Hindlimb muscle (tissue), 1 donor: Measurements from ENCODE around the gene AXL. TPM values are rescaled to one million over a fixed set of nuclear protein-coding genes. Genes with fewer than 3 reads are reported as not detected.
"Not testable (repeated sequence)": the region's sequence is repeated elsewhere in the genome, so short reads cannot be mapped to it uniquely, and the experiment has no call there.

Experiments
- DNase-seq: peaks from one replicate; pipeline ENCODE4 v3.0.0-alpha.2; 2013
- polyA plus RNA-seq: library from polyadenylated mRNA; unstranded; fragments of 120-200 nt; gene quantifications from one replicate; pipeline ENCODE4 v1.2.1, GENCODE V29; 2013; ENCODE audit not compliant: insufficient read length

AXL gene
- 27.2 TPM for polyA plus RNA-seq

- DNase-seq: peak; percentile 83
Measured at GRCh38 chr19:41218615-41219507, at the start of gene AXL. Gene AXL, plus strand, starts transcription at chr19:41219223. Its CDS starts 170 bp downstream, at chr19:41219393.

- DNase-seq: no peak
Measured at GRCh38 chr19:41172297-41173164, 46.5 kb upstream of the AXL start.

DNA sequence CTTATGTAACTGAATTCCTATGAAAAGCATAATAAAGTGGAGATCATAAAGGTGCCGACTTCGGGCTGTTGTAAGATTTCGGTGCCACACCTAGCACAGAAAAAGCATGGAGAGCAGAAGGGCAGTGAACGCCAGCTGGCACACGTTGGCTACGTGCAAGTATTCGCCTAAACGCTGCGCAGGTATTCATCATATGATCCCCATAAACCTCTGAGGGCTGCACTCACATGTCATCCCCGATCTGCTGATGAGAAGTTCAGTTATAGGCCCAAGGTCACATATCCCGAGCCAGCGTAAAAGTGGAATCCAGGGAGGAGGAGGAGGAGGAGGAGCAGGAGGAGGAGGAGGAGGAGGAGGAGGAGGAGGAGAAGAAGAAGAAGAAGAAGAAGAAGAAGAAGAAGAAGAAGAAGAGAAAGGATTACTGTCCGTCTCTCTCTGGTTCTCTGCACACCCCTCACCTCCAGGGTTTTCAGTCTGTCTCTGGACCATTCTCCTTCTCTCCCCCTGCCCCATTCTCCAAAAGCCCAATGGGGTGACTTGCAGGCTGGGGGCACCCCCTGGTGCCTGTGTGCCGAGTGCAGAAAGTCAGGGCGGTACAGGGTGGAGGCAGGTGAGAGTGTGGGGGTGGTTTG, 44.6 kb upstream of the AXL start:
- no peak for DNase-seq

DNA sequence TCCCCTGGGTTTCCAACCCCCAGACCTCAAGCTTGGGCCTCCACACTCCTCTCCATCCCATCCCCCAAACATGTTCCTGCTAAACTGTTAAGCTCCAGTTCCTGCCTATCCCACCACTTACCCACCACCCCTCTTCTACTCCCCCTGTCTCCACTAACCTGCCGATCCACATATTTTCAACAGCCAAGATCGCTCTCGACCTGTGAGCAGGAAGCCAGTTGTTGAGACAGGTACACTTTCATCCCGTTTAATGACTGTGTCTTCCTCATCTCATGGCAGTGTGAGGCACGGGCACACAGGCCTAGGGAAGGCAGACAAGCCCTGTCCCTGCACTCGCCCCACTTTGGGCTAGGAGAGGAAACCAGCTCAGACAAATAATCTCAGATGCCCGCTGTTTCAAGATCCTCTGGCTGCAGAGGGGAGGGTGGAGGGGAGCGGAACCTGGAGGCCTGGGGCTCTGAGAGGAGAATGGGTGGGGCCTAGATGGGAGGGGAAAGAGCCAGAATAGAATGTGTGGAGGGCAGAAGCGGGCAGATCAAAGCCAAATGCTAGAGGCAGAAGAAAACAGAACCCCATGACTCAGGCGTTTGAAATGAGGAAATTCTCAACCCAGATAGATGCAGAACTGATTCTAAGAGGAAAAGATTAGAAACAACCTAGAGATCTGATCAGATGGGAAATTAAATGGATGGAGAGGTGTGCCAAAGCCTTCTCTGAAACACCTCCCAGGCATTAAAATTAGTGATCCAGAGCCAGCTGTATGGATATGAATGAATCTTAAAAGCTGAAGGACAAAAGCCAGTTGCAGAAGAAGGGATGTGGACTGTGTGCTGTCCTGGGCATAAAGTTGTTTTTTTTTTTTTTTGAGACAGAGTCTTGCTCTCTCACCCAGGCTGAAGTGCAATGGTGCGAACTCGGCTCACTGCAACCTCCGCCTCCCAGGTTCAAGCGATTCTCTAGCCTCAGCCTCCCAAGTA, 42.9 kb upstream of the AXL start:
- no peak for DNase-seq

DNA sequence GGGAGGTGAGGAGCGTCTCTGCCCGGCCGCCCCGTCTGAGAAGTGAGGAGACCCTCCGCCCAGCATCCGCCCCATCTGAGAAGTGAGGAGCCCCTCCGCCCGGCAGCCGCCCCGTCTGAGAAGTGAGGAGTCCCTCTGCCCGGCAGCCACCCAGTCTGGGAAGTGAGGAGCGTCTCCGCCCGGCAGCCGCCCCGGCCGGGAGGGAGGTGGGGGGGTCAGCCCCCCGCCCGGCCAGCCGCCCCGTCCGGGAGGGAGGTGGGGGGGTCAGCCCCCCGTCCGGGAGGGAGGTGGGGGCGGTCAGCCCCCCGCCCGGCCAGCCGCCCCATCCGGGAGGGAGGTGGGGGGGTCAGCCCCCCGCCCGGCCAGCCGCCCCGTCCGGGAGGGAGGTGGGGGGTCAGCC, 38.9 kb upstream of the AXL start:
- DNase-seq: not testable (repeated sequence)

DNA sequence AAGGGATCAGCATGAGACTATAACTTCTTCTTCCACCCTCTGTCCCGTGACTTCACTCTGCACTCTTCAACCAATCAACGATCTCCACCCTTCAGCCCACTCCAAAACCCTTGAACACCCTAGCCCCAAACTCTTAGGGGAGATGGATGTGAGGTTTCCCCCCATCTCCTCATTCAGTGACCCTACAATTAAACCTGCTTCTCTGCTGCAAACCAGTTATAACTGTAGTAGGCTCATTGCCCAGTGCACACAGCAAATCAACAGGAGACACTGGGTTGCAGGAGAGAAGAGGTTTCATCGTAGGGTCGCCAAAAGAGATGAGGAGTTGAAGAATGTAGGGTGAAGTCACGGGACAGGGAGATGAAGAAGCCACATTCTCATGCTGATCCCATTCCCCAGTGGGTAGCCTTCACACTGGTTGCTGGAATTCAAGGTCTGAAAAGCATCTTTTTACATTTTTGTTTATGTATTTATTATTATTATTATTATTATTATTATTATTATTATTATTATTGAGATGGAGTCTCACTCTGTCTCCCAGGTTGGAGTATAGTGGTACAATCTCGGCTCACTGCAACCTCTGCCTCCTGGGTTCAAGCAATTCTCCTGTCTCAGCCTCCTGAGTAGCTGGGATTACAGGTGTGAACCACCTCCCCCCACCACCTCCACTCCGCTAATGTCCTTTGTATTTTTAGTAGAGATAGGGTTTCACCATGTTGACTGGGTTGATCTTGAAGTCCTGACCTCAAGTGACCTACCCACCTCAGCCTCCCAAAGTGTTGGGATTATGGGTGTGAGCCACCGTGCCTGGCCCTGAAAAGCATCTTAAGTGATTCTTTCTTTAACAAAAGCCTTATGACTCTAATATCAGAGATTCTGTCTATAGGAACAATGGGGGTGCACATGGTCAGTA, 31.8 kb upstream of the AXL start:
- no peak for DNase-seq

- no peak for DNase-seq
Measured at GRCh38 chr19:41187884-41188279, 31.1 kb upstream of the AXL start.

GRCh38 chr19:41189425-41190065, 29.5 kb upstream of the AXL start:
- no peak for DNase-seq

DNA sequence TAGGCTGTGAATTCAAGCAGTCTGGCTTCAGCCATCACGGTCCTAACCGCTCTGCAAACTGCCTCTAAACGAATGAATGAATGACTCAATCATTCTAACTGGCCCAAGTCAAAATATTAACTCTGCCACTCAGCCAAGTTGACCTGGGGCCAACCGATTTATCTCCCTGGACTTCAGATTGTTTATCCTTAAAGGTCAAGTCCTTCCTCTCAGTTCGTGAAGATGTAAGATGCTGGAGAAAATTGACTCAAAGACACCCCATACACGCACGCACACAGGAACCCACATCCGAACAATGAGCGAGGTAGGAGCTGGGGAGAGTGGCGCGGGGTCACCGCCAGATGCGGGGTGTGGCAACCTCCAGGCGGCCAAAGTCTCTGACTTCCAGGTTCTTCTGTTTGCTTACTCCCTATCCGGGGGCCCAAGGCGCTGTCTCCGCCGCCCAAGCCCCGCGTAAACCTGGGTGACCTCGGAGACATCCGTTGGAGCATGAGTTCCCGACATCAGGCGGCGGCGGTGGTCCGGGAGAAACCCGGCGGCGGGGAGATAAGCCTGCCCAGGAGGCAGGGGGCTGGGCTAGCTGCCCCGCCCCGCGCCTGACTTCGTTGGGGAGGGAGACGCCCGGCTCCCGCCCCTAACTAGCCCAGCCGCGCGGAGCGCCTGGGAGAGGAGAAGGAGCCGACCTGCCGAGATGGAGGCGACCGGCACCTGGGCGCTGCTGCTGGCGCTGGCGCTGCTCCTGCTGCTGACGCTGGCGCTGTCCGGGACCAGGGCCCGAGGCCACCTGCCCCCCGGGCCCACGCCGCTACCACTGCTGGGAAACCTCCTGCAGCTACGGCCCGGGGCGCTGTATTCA, 26.2 kb upstream of the AXL start, which contains the start of gene CYP2S1:
Gene CYP2S1, plus strand, starts transcription at position 646 of the 856 bp plus-strand sequence. Its CDS starts 46 bp downstream, at position 692.
- DNase-seq: no peak

- DNase-seq: no peak
Measured at GRCh38 chr19:41193430-41194156, 25.4 kb upstream of the AXL start.

- no peak for DNase-seq
Measured at GRCh38 chr19:41194157-41194552, 24.9 kb upstream of the AXL start.

- no peak for DNase-seq
Measured at GRCh38 chr19:41195675-41196497, 23.1 kb upstream of the AXL start.

GRCh38 chr19:41198559-41198958, 20.5 kb upstream of the AXL start:
- DNase-seq: no peak

GRCh38 chr19:41203371-41203770, 15.7 kb upstream of the AXL start:
- DNase-seq: no peak

DNA sequence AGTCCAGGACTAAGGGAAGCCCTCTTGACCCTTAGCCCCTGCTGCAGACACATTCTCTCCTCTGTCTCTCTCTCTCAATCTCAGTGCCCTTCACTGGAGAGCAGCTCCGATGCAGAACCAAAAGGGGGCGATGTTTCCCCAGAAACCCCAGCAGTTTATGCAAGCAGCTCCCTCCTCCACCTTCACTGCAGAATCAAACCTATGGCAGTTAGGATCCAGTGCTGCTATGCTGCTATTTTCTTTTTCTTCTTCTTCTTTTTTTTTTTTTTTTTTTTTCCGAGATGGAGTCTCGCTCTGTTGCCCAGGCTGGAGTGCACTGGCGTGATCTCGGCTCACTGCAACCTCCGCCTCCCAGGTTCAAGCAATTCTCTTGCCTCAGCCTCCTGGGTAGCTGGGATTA, 14.7 kb upstream of the AXL start:
- DNase-seq: peak; percentile 87

- DNase-seq: no peak
Measured at GRCh38 chr19:41205995-41206394, 13.0 kb upstream of the AXL start.

DNA sequence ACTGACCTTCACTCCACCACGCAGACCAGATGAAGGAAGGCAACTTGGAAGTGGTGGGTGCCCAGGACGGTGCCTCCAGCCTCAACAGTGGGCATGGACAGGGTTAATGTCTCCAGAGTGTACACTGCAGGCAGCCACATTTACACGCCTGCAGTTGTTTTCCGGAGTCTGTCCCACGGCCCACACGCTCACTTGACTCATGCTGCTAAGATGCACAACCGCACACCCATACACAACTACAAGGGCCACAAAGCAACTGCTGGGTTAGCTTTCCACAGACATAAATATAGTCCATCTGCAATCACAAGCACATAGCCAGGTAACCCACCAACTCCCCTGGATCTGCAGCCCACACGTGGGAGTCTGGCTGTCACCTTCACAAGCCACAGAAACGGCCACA, 12.6 kb upstream of the AXL start:
- DNase-seq: no peak
